Amygdala (tissue), 56 donors: Measurements from ENCODE around the gene LRRC34.
A peak's percentile ranks its signal among the peaks of the same experiment; 100 is the strongest.

ENCODE experiments used
- DNase-seq, 56 donors: peaks; one replicate each; lab custom pipeline; 2025; lab: John Stamatoyannopoulos, UW

The LRRC34 gene

DNA sequence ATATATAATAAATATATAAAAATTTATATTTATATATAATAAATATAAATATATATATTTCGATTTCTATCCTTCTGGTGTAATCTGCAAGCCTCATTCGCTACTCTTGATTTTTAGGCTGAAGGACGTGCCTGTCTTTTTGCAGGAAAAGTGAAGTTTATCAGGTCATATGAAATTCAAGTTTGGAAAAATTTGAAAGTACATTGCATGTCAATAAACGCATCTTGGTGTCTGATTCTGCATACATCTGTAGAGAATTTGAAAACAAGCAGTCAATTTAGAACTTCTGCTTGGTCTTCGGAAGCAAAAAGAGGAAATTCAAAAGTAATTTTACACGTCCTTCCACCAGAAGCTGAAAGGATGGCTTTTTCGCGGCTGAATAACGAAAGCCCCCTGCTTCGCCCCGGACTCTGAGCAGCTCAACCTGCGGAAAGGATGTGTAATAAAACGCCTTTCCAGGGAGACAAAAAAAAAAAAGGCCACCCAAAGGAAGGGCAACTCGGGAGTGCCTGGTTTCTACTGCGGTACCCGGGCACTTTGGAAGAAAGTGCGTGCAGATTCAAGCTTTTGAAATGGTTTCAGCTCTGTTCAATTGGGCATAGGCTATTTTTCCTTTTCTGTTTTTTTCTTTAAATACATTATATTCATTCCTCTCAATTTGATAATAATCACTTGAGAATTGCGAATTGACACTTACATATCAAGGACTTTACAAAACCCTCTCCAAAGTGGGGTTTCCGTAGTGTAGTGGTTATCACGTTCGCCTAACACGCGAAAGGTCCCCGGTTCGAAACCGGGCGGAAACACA, 41.0 kb downstream of the LRRC34 start:
- DNase-seq, result peak in 31 of 56 donors; percentile 2 to 73 (median 31)

DNA sequence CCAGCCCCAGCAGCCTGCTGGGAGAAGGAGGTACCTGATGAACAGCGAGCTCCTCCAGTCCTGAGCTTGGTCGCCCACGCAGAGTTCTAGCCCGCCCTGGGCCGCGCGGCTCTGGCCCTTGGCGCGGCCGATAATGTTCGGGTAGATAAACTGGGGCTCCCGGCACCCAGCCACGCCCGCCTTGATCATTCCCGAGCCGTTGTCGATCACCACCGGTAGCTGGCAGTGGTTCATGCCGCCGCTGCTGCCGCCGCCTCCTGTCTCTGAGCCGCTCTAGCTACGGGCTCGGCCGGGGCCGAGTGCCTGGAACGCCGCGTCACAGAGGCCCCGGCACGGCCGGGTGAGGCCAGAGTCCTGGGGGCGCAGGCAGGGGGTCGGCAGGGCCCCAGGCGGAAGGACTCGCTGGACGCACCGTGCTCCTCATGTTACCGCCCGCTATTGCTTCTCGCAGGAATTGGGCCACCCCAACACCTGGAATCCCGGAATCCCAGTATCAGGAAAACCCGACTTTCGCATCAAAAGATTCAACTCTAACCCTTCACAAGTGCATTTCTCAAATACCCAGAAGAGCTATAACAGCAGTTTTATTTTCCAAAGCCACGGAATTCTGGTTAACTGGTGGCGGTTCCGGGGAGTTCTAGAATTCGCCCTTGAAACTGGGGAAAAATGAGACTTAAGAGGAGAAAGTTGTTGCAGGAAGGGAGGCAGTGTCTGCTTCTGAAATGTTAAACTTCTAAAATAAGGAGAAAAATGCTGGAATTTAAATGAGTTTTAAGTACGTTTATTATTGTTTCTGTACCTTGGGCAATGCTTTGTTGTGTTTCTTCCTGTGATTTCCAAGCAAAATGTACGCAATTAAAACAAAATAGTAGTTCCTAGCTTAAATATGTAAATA, 43.2 kb downstream of the LRRC34 start, which contains the start of gene ACTRT3:
ACTRT3 (minus strand) TSS at position 275 of the 895 bp plus-strand sequence; CDS start at position 234, 41 bp downstream.
- DNase-seq, result peak in 47 of 56 donors; percentile 3 to 83 (median 36)

- peak; percentile 25 to 92 (median 84) for DNase-seq
These were observed 47.7 kb downstream of the LRRC34 start, which contains the start of gene TERC for GRCh38 chr3:169764882-169765612. Gene TERC (minus strand): TSS chr3:169765060.

DNA sequence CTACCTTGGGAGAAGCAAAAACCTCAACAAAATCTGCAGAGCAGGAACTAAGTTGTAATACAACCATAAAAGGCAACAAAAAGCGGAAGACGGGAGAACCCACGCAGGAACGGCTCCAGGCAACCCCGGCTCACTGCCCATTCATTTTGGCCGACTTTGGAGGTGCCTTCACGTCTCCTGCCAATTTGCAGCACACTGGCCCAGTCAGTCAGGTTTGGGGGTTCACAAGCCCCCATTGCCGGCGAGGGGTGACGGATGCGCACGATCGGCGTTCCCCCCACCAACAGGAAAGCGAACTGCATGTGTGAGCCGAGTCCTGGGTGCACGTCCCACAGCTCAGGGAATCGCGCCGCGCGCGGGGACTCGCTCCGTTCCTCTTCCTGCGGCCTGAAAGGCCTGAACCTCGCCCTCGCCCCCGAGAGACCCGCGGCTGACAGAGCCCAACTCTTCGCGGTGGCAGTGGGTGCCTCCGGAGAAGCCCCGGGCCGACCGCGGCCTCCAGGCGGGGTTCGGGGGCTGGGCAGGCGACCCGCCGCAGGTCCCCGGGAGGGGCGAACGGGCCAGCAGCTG, 48.3 kb downstream of the LRRC34 start:
- DNase-seq, result peak in 52 of 56 donors; percentile 11 to 83 (median 56)

DNA sequence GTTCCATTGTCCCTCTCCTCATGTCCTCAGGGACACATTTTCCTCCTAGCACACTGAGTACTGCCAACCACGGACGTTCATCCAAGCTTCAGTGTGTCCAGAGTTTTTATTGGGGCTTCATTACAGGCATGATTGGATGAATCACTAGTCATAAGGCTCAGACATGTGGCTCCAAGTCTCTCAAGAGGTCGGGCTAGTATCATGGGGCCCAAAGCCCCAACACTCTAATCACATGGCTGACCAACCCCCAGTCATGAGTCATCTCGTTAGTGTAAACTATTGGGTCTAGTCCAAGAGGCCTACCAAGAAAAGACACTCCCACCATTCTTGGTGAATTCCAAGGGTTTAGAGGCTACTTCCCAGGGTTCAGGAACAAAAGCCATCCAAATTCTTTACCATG, 52.2 kb downstream of the LRRC34 start:
- DNase-seq, result no peak

- DNase-seq, result no peak
These were observed 53.4 kb downstream of the LRRC34 start for GRCh38 chr3:169759256-169759655.

- DNase-seq, result no peak
These were observed 54.2 kb downstream of the LRRC34 start for GRCh38 chr3:169758359-169758994.

DNA sequence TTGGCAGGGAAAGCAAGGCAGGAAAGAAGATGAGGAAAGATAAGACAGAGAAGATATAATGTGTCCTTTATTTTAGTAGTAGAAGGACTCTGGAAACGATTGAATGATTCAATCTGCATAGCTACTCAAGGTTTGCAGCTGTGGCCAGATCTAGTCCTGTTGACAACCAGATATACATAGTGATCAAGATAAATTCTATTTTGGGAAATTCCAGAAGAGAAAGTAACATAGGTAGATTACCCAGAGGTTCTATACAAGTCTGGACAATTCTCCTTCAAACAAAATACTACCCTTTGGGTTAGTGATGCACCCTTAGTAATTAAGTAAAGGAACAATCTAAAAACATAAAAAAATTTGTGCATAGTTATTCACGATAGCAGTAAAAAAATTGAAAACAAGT, 57.2 kb downstream of the LRRC34 start:
- DNase-seq, result no peak

DNA sequence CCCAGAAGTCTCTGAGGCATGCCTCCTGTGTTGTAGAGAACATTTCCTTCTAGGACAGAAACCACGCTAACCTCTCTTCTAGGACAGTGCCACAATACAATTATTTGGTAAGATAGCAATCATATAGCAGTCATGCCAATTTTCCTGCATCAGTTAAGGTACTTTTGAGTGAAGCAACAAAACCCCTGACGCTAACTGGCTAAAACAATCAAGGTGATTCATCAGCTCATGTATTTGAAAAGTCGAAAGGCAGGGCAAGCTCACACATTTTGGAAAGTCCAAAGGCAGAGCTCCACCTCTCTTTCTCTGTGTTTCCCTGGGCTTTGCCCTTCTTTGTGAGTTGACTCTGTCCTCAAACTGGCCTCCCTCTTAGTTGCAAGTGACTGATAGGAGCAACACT, 58.0 kb downstream of the LRRC34 start:
- DNase-seq, result no peak

- no peak for DNase-seq
These were observed 60.8 kb downstream of the LRRC34 start for GRCh38 chr3:169751875-169752274.

DNA sequence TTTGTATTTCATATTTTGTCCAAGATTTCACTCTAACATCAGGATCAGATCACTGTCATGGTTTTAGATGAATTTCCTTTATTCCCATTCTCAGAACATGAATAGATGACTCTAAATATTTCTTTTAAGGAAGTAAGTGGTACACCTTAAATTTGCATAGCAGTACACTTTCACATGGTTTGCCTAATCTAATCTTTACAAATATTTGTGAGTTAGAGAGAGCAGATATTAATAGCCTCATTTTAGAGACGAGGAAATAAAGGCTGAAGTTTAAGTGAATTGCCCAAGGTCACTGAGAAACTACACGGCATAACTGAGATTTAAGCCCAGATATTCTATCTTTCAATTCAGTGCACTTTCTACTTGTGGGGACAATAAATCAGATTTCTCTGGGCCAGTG, 62.0 kb downstream of the LRRC34 start:
- no peak for DNase-seq

DNA sequence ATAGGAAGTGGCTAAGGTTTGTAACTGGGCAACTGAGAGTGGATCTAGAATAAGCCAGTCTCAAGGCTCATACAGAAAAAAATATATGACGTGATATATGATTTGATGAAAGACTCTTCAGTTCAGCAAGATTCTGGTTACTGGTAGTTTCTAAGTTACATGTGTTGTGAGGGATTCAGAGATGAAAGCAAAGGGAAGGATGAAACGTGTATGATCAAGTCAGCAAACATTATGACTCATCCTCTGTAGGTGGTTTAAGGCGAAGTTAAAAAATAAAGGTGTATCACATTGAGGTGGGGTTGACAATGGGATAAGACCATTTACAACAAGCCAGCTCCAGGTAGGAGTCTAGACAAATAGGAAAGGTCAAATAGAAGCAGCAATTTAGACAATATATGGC, 64.0 kb downstream of the LRRC34 start:
- DNase-seq, result no peak

DNA sequence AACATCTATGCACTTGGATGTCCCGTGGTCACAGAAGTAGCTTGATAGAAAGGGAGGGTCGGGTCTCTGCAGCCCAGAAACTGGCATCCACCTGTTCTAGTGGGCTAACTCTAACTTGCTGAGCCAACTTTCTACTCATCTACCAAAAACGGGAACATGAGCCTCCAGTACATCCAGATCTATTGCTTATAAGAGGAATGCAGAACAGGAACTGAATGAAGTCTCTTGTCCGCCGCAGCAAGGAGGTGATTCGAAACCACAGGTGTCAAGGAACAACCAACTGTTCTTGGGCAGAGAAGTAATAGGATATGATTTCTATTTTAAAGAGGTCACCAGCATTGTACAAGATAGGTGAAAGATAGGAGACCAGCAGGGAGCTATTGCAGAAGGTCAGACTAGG, 65.8 kb downstream of the LRRC34 start:
- no peak for DNase-seq

GRCh38 chr3:169744366-169745054, 68.2 kb downstream of the LRRC34 start:
- no peak for DNase-seq
